Measurements from ENCODE around the gene GET3. TPM values are rescaled to one million over a fixed set of nuclear protein-coding genes. Genes with fewer than 3 reads are reported as not detected.
"Not testable (repeated sequence)": the region's sequence is repeated elsewhere in the genome, so short reads cannot be mapped to it uniquely, and the experiment has no call there.

Gene GET3
- total RNA-seq, 1 experiment from 2014 or later, result 53.8 TPM

DNA sequence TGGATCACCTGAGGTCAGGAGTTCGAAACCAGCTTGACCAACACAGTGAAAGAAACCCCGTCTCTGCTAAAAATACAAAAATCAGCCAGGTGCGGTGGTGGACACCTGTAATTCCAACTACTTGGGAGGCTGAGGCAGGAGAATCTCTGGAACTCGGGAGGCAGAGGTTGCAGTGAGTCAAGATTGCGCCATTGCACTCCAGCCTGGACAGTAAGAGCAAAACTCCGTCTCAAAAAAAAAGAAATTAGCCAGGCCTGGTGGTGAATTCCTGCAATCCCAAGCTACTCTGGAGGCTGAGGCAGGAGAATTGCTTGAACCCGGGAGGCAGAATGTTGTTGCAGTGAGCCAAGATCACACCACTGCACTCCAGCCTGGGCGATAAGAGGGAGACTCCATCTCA, 28.7 kb upstream of the GET3 start:
- no peaks in the 10 kb centered on the region for H3K4me1 Mint-ChIP-seq (ENCODE audit: low read depth, unreplicated experiment)
- TF ChIP-seq, protein P1, sequence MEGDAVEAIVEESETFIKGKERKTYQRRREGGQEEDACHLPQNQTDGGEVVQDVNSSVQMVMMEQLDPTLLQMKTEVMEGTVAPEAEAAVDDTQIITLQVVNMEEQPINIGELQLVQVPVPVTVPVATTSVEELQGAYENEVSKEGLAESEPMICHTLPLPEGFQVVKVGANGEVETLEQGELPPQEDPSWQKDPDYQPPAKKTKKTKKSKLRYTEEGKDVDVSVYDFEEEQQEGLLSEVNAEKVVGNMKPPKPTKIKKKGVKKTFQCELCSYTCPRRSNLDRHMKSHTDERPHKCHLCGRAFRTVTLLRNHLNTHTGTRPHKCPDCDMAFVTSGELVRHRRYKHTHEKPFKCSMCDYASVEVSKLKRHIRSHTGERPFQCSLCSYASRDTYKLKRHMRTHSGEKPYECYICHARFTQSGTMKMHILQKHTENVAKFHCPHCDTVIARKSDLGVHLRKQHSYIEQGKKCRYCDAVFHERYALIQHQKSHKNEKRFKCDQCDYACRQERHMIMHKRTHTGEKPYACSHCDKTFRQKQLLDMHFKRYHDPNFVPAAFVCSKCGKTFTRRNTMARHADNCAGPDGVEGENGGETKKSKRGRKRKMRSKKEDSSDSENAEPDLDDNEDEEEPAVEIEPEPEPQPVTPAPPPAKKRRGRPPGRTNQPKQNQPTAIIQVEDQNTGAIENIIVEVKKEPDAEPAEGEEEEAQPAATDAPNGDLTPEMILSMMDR (IDR thresholded peaks at IDR 0.05; ENCODE audit: unreplicated experiment), result no peak
- no TSS peak for BruUV-seq (replicated peaks)
- H3K9me3 Mint-ChIP-seq (ENCODE audit: low read depth, unreplicated experiment), result no peaks in the 10 kb centered on the region
- no peak overlapping the region for H3K4me3 Mint-ChIP-seq (ENCODE audit: low read depth, unreplicated experiment)
- H3K36me3 Mint-ChIP-seq (ENCODE audit: insufficient read depth, unreplicated experiment), result peaks cover 45% of the 10 kb centered on the region
- no peak for DNase-seq
- no peaks in the 10 kb centered on the region for H3K27me3 Mint-ChIP-seq (ENCODE audit: unreplicated experiment)
- CTCF ChIA-PET, result interaction anchor here (0.7 kb wide), 1 partner anchor 1485 kb away, joined by 3 read pairs; no protein-coding TSS in a partner anchor
- no peak overlapping the region for H3K27ac Mint-ChIP-seq (ENCODE audit: unreplicated experiment)
- intact Hi-C loops (cut with micrococcal nuclease; ENCODE audit: unreplicated experiment), result no loop called here

DNA sequence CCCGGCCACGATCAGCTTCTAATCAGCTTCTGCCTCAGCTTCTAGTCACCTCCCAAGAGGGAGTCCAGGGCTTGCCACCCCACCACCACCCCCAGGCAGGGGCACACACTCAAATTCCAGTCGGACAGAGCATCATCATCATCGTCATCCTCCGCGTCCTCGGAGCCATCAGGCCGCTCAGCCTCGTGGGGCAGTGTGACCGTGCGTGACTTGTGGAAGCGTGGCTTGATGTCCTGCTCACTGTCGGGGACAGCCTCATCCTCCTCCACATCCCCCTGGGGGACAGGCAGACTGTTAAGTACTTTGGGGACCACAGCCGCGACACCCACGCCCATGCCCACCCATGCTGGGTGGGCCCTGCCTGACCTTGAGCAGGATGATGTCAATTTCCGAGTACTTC, 26.1 kb upstream of the GET3 start:
- H3K27me3 Mint-ChIP-seq (ENCODE audit: unreplicated experiment), result no peaks in the 10 kb centered on the region
- no peaks in the 10 kb centered on the region for H3K4me1 Mint-ChIP-seq (ENCODE audit: low read depth, unreplicated experiment)
- peaks cover 49% of the 10 kb centered on the region for H3K36me3 Mint-ChIP-seq (ENCODE audit: insufficient read depth, unreplicated experiment)
- TF ChIP-seq, protein P1 (IDR thresholded peaks at IDR 0.05; ENCODE audit: unreplicated experiment), result no peak
- CTCF ChIA-PET, result no interaction called here
- H3K4me3 Mint-ChIP-seq (ENCODE audit: low read depth, unreplicated experiment), result no peak overlapping the region
- intact Hi-C loops (cut with micrococcal nuclease; ENCODE audit: unreplicated experiment), result no loop called here
- BruUV-seq (replicated peaks), result no TSS peak
- H3K27ac Mint-ChIP-seq (ENCODE audit: unreplicated experiment), result no peak overlapping the region
- H3K9me3 Mint-ChIP-seq (ENCODE audit: low read depth, unreplicated experiment), result no peaks in the 10 kb centered on the region
- no peak for DNase-seq

DNA sequence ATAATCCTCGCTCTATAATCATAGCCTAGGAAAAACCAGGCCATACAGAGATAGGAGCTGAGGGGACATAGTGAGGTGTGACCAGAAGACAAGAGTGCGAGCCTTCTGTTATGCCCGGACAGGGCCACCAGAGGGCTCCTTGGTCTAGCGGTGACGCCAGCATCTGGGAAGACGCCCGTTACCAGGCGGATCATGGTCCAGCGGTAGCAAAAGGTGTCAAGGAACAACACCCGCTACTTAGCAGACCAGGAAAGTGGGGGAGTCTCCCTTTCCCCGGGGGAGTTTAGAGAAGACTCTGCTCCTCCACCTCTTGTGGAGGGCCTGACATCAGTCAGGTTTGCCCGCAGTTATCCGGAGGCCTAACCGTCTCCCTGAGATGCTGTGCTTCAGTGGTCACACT, 25.2 kb upstream of the GET3 start:
- BruUV-seq (replicated peaks); intact Hi-C loops (cut with micrococcal nuclease; ENCODE audit: unreplicated experiment); CTCF ChIA-PET; H3K4me1 Mint-ChIP-seq (ENCODE audit: low read depth, unreplicated experiment); H3K4me3 Mint-ChIP-seq (ENCODE audit: low read depth, unreplicated experiment); H3K9me3 Mint-ChIP-seq (ENCODE audit: low read depth, unreplicated experiment); H3K27ac Mint-ChIP-seq (ENCODE audit: unreplicated experiment); H3K27me3 Mint-ChIP-seq (ENCODE audit: unreplicated experiment): not testable (repeated sequence)
- peak; percentile 37 for DNase-seq
- H3K36me3 Mint-ChIP-seq (ENCODE audit: insufficient read depth, unreplicated experiment), result peaks cover 50% of the 10 kb centered on the region

DNA sequence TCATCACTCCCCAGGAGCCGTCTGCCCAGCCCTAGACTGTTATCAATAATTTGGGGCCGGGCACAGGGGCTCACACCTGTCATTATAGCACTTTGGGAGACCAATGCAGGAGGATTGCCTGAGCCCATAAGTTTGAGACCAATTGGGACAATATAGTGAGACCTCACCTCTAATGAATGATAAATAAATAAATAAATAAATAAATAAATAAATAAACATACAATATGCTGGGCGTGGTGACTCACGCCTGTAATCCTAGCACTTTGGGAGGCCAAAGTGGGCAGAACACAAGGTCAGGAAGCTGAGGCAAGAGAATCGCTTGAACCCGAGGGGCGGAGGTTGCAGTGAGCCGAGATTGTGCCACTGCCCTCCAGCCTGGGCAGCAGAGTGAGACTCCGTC, 24.0 kb upstream of the GET3 start:
- BruUV-seq (replicated peaks); H3K27ac Mint-ChIP-seq (ENCODE audit: unreplicated experiment); H3K9me3 Mint-ChIP-seq (ENCODE audit: low read depth, unreplicated experiment); intact Hi-C loops (cut with micrococcal nuclease; ENCODE audit: unreplicated experiment); CTCF ChIA-PET; DNase-seq; H3K4me1 Mint-ChIP-seq (ENCODE audit: low read depth, unreplicated experiment); H3K27me3 Mint-ChIP-seq (ENCODE audit: unreplicated experiment); H3K4me3 Mint-ChIP-seq (ENCODE audit: low read depth, unreplicated experiment): not testable (repeated sequence)
- H3K36me3 Mint-ChIP-seq (ENCODE audit: insufficient read depth, unreplicated experiment), result peaks cover 44% of the 10 kb centered on the region

DNA sequence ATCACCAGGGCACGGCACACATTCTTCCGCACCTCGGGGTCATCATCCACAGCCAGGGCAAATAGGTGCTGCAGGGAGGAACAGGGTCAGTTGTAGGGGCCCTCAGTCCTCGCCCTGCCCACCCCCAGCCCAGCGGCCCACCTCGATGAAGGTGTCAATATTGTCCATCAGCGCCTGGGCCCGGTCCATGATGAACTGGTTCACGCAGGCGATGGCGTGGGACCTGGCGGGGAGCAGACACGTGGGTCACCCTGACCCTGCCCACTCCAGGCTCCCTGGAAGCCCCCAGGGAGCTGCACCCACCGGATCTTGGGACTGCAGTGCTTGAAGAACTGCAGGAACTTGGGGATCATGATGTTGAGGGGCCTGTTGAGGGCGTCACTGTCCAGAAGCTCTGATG, 22.2 kb upstream of the GET3 start:
- no TSS peak for BruUV-seq (replicated peaks)
- intact Hi-C loops (cut with micrococcal nuclease; ENCODE audit: unreplicated experiment), result no loop called here
- DNase-seq, result no peak
- Mint-ChIP-seq H3K27me3 (ENCODE audit: unreplicated experiment) (no peaks in the 10 kb centered on the region), H3K27ac (ENCODE audit: unreplicated experiment) (no peak overlapping the region), H3K9me3 (ENCODE audit: low read depth, unreplicated experiment) (no peaks in the 10 kb centered on the region), H3K4me1 (ENCODE audit: low read depth, unreplicated experiment) (no peaks in the 10 kb centered on the region), H3K4me3 (ENCODE audit: low read depth, unreplicated experiment) (no peak overlapping the region), H3K36me3 (ENCODE audit: insufficient read depth, unreplicated experiment) (peaks cover 35% of the 10 kb centered on the region)
- CTCF ChIA-PET, result no interaction called here
- TF ChIP-seq, protein P1 (IDR thresholded peaks at IDR 0.05; ENCODE audit: unreplicated experiment), result no peak
